Suprapubic skin (tissue), 3 donors: ENCODE results near the gene RPGRIP1L.

Source experiments
- EP300 ChIP-seq: sonication (generic); formaldehyde crosslinking; IDR thresholded peaks from one replicate; pipeline ENCODE4 v1.6.1; 2017; ENCODE audit warnings: antibody characterized with exemption
- POLR2A ChIP-seq, 2 donors: fragments of 450-650 bp; IDR thresholded peaks; one replicate each; pipeline ENCODE4 v1.6.1; 2017; ENCODE audit warnings: antibody characterized with exemption in 2 of 2, mild to moderate bottlenecking in 2 of 2, moderate library complexity in 2 of 2
- TF ChIP-seq, protein P1 (sequence below), 2 donors: fragments of 200-600 bp in 1 of 2; fragments of 450-650 bp in 1 of 2; sonication (generic) in 1 of 2; IDR thresholded peaks; one replicate each; pipeline ENCODE4 v1.5.1; 2016 to 2019; ENCODE audit warnings: antibody characterized with exemption in 2 of 2, mild to moderate bottlenecking in 1 of 2, moderate library complexity in 1 of 2

DNA sequence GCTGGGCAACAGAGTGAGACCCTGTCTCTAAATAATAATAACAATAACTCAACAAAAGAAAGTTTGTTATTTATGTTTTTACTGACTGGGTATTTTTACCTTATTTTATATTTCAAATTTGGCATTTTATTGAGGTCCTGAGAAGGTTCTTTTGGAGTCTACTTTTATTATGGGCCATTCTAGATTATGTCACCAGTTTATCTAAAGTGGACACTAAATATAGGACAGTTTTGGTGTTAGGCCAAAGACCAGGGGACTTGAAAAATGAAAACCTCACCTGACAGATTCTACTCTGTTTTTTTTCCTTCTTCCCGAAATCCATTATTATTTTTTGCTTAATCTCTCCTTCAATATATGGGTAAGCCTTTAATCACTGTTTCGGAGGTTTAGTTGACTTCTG, 8.4 kb upstream of the RPGRIP1L start:
- TF ChIP-seq EP300, result no peak
- TF ChIP-seq, protein P1, sequence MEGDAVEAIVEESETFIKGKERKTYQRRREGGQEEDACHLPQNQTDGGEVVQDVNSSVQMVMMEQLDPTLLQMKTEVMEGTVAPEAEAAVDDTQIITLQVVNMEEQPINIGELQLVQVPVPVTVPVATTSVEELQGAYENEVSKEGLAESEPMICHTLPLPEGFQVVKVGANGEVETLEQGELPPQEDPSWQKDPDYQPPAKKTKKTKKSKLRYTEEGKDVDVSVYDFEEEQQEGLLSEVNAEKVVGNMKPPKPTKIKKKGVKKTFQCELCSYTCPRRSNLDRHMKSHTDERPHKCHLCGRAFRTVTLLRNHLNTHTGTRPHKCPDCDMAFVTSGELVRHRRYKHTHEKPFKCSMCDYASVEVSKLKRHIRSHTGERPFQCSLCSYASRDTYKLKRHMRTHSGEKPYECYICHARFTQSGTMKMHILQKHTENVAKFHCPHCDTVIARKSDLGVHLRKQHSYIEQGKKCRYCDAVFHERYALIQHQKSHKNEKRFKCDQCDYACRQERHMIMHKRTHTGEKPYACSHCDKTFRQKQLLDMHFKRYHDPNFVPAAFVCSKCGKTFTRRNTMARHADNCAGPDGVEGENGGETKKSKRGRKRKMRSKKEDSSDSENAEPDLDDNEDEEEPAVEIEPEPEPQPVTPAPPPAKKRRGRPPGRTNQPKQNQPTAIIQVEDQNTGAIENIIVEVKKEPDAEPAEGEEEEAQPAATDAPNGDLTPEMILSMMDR (IDR thresholded peaks at IDR 0.05), result no peak
- TF ChIP-seq POLR2A (IDR thresholded peaks at IDR 0.05), result no peak
